NCI-H2107 (cell line): ENCODE results near the gene TMPRSS13.
"Not testable (repeated sequence)": the region's sequence is repeated elsewhere in the genome, so short reads cannot be mapped to it uniquely, and the experiment has no call there.

Source experiments
- DNase-seq: peaks from one replicate; lab custom pipeline; 2025; lab: John Stamatoyannopoulos, UW

Gene TMPRSS13

GRCh38 chr11:117929142-117929915 is at the start of gene TMPRSS13:
TMPRSS13 (minus strand) TSS chr11:117929402; CDS start chr11:117929307, 95 bp downstream.
- no peak for DNase-seq

GRCh38 chr11:117978991-117979390 is 49.8 kb upstream of the TMPRSS13 start:
- DNase-seq: no peak

GRCh38 chr11:117978291-117978910 is 49.2 kb upstream of the TMPRSS13 start:
- DNase-seq: not testable (repeated sequence)

- not testable (repeated sequence) for DNase-seq
Observed at GRCh38 chr11:117977612-117978264, 48.5 kb upstream of the TMPRSS13 start.

- no peak for DNase-seq
Observed at GRCh38 chr11:117977029-117977428, 47.8 kb upstream of the TMPRSS13 start.

GRCh38 chr11:117976445-117976844 is 47.2 kb upstream of the TMPRSS13 start:
- DNase-seq: no peak

GRCh38 chr11:117973503-117973860 is 44.3 kb upstream of the TMPRSS13 start:
- DNase-seq: no peak

GRCh38 chr11:117972629-117973502 is 43.7 kb upstream of the TMPRSS13 start:
- DNase-seq: no peak

- DNase-seq: no peak
Observed at GRCh38 chr11:117972044-117972443, 42.8 kb upstream of the TMPRSS13 start.

- DNase-seq: no peak
Observed at GRCh38 chr11:117970400-117971024, 41.3 kb upstream of the TMPRSS13 start.

- no peak for DNase-seq
Observed at GRCh38 chr11:117969160-117969991, 40.2 kb upstream of the TMPRSS13 start.

GRCh38 chr11:117966908-117967307 is 37.7 kb upstream of the TMPRSS13 start:
- no peak for DNase-seq

GRCh38 chr11:117962826-117963225 is 33.6 kb upstream of the TMPRSS13 start:
- no peak for DNase-seq

GRCh38 chr11:117961896-117962295 is 32.7 kb upstream of the TMPRSS13 start:
- DNase-seq: no peak

- no peak for DNase-seq
Observed at GRCh38 chr11:117960406-117960805, 31.2 kb upstream of the TMPRSS13 start.

GRCh38 chr11:117959438-117960149 is 30.4 kb upstream of the TMPRSS13 start:
- no peak for DNase-seq

- no peak for DNase-seq
Observed at GRCh38 chr11:117958949-117959348, 29.7 kb upstream of the TMPRSS13 start.

- no peak for DNase-seq
Observed at GRCh38 chr11:117953024-117953671, 23.9 kb upstream of the TMPRSS13 start.
